ENCODE measurements around the gene MS4A3. TPM values are rescaled to one million over a fixed set of nuclear protein-coding genes. Genes with fewer than 3 reads are reported as not detected.

MS4A3 gene
- total RNA-seq, 1 experiment from 2014 or later, result not detected

Other genes starting within 250 kb of the MS4A3 start
- gene MRPL16, start 245.9 kb upstream of the MS4A3 start, total RNA-seq (2014; rRNA removed; shearing (Covaris generic); ENCODE audit: low replicate concordance), result 66.6 and 80.4 TPM in 2 replicates
- not detected in 2 replicates for gene CBLIF, start 211.2 kb upstream of the MS4A3 start, total RNA-seq (2014; rRNA removed; shearing (Covaris generic); ENCODE audit: low replicate concordance)
- 3.1 and 10.6 TPM in 2 replicates for gene TCN1, start 190.2 kb upstream of the MS4A3 start, total RNA-seq (2014; rRNA removed; shearing (Covaris generic); ENCODE audit: low replicate concordance)
- gene OOSP3, start 177.9 kb upstream of the MS4A3 start, total RNA-seq (2014; rRNA removed; shearing (Covaris generic); ENCODE audit: low replicate concordance), result not detected in 2 replicates
- gene OOSP1, start 118.2 kb upstream of the MS4A3 start, total RNA-seq (2014; rRNA removed; shearing (Covaris generic); ENCODE audit: low replicate concordance), result not detected in 2 replicates
- gene OOSP4A, start 92.6 kb upstream of the MS4A3 start, total RNA-seq (2014; rRNA removed; shearing (Covaris generic); ENCODE audit: low replicate concordance), result not detected in 2 replicates
- not detected in 2 replicates for gene OOSP4B, start 39.5 kb upstream of the MS4A3 start, total RNA-seq (2014; rRNA removed; shearing (Covaris generic); ENCODE audit: low replicate concordance)
- not detected in 2 replicates for gene OOSP2, start 16.3 kb upstream of the MS4A3 start, total RNA-seq (2014; rRNA removed; shearing (Covaris generic); ENCODE audit: low replicate concordance)
- gene MS4A2, start 32.0 kb downstream of the MS4A3 start, total RNA-seq (2014; rRNA removed; shearing (Covaris generic); ENCODE audit: low replicate concordance), result not detected in 2 replicates
- not detected in 2 replicates for gene MS4A6A, start 126.4 kb downstream of the MS4A3 start, total RNA-seq (2014; rRNA removed; shearing (Covaris generic); ENCODE audit: low replicate concordance)
- not detected in 2 replicates for gene MS4A4E, start 186.5 kb downstream of the MS4A3 start, total RNA-seq (2014; rRNA removed; shearing (Covaris generic); ENCODE audit: low replicate concordance)
- not detected in 2 replicates for gene MS4A4A, start 224.0 kb downstream of the MS4A3 start, total RNA-seq (2014; rRNA removed; shearing (Covaris generic); ENCODE audit: low replicate concordance)